HG03520 (cell line): ENCODE data around the gene RBM38.
A peak's percentile ranks its signal among the peaks of the same experiment; 100 is the strongest.
"Not testable (repeated sequence)": the region's sequence is repeated elsewhere in the genome, so short reads cannot be mapped to it uniquely, and the experiment has no call there.

Source experiments
- ATAC-seq: cut with Tn5 transposase; IDR thresholded peaks from one replicate; pipeline ENCODE4 v1.9.1; 2021; ENCODE audit warnings: mild to moderate bottlenecking, moderate library complexity; ENCODE audit not compliant: unreplicated experiment

RBM38 gene

GRCh38 chr20:57416296-57417022 lies 25.3 kb downstream of the RBM38 start:
- no peak for ATAC-seq

- ATAC-seq, result no peak
Observed at GRCh38 chr20:57417051-57417689, 26.0 kb downstream of the RBM38 start.

DNA sequence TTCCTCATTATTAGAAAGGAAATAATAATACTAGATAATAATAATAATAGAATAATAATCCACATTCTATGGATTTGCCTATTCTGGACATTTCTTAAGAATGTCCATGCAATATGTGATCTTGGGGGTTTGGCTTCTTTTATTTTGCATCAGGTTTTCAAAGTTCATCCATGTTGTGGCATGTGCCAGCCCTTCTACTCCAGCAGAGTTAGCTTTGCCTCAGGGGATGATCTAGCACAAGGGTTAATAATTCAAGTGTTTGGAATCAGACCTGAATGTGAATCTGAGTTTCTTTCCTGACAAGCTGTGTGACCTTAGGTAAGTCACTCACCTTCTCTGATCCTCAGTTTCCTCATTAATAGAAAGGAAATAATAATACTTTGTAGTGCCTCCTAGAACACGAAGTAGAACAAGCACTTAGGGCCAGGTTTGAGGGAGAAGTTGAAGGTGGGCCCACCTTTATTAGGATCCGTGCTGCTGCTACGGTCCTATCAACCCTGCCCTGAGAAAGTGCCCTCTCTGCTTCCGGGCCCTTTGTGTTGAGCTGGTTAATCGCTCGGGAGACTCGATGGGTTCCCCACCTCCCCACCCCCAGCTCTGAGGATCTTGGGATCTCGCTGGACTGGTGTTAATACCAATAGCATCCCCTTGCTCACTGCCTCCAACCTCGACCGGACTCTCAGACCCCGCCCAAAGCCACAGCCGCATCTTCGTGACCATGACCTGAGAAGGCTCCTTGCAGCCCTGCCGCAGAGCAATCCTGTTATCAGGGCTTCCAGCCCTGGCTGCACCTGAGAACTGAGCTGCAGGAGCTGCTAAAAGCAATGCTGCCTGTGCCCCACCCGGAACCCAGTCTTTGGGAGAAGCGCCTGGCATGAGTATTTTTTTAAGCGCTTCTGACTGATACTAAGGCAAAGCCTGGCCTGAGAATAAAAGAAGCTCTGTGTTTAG lies 26.9 kb downstream of the RBM38 start:
- ATAC-seq, result no peak

DNA sequence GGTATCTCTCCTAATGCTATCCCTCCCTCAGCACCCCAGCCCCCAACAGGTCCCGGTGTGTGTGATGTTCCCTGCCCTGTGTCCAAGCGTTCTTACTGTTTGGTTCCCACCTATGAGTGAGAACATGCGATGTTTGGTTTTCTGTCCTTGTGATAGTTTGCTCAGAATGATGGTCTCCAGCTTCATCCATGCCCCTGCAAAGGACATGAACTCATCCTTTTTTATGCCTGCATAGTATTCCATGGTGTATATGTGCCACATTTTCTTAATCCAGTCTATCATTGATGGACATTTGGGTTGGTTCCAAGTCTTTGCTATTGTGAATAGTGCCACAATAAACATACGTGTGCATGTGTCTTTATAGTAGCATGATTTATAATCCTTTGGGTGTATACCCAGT lies 28.3 kb downstream of the RBM38 start:
- not testable (repeated sequence) for ATAC-seq

DNA sequence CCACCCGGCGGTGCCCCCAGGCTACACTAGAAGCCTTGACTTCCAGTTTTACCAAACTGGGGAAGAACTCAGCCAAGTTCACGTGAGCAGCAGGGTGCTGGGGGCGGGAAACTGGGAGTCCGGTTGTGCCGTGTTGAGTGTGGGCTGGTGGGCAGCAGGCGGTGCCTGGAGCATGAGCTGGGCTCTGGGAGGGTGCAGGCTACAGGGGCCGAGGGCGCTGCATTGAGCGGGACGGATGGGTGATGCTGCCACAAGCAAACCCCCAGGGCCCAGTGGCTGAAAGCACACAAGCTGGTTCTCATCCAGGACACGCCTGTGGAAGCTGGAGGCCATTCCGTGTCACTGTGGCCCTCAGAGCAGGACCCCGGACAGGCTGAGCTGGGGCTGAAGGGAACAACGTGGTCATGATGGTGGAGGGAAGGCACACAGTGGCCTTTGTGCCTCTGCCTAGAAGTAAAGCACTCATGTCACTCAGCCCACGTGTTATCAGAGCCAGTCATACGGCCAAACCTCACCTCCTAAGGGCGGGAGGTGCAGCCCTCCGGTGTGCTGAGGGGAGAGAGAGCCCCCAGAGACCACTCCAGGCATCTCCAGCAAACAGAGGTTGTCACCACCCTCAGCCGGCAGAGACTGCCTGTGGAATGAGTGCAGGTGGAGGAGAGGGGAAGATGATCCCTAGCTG lies 29.5 kb downstream of the RBM38 start:
- no peak for ATAC-seq

DNA sequence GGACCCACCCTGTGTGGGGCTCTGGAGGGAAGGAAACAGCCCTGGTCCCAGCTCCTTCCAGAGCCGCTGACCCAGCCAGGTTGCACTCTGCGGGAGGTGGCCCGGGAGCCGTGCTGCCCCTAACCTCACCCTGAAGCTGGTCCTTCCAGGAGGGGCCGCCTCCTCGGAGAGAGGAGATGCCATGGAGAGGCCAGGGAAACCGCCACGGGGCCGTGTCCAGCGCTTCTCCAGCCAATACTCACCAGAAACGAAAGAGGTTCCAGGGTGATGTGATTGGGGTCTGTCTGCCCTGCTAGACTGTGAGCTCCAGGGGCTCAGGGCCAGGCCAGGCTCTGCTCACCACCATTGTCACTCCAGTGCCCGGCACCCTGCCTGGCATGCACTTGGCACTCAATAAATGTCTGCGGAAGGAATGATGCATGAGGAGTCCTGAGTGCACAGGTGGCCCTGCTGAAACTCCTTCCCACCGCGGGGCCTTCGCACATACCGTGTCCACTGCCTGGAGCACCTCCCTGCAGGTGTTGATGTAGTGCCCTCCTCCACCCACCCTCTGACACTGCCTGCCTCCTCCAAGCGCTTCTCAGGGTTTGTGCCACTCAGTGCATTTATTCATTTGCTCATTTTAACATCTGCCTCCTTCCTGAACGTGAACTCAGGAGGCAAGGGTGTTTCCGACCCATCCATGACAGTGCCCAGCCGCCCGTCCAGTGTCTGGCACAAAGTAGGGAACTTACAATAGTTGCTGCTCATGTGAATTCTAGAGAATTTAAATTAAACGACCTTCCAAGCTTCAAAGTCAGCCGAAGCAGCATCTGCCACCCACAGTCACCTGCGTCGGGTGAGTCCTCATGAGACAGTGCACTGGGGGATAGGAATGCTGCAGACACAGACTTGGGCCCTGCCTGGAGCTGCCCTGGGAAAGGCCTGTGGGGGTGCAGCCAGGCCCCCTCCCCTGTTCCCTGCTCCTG lies 30.3 kb downstream of the RBM38 start:
- ATAC-seq, result no peak

- no peak for ATAC-seq
Observed at GRCh38 chr20:57422254-57422653, 31.1 kb downstream of the RBM38 start.

- no peak for ATAC-seq
Observed at GRCh38 chr20:57425150-57426013, 34.2 kb downstream of the RBM38 start.

- no peak for ATAC-seq
Observed at GRCh38 chr20:57426271-57426689, 35.1 kb downstream of the RBM38 start.

DNA sequence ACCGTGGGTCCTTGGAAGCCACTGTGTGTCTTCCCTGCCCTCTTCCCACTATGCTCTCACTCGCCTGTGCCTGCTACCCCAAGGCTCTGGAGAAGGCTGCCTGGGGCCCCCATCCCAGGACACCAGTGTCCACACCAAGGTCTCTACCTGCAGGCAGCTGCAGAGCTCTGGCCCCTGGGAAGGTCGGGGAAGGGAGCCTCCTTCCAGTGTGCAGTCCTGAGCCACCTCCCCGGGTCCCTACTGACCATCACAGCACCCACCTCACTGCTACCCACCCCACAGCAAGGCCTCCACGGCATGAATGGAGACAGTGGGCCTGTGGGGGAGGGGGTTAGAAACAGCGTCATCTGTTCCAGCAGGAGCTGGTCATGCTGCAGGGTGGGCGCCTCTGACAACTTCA lies 35.6 kb downstream of the RBM38 start:
- ATAC-seq, result no peak

DNA sequence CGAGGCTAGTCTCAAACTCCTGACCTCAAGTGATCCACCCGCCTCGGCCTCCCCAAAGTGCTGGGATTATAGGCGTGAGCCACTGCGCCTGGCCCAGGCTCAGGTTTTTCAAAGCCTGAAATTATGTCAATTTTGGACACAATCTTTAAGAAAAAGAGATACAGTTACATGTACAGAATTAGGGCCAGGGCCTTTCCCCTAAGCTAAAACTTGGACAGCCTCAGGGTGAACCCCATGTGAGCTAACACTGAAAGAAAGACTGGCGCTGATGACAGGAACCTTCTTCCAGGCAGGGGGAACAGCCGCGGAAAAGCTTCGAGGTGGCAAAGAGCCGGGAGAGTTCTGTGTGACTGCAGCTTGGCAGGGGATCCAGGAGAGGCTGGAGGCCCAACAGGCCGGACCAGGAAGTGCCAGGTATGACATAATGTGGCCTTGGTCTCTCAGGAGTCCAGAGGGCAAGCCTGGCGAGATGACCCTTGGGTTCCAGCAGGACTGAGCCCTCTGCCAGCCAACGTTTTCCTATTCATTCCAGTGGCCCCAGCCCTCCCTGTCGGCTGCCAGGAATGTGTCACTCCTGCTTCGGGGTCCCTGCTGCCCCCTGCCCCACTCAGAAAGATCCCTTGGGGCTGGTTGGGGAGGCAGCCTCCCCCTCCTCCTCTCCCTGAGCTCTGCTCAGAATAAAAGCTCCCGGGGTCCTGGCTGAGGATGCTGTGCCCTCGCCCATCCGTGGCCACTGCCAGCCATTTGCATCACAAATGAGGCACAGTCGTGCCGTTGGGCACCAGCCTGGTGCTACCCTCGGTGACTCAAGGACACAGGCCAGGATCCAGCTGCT lies 37.3 kb downstream of the RBM38 start:
- ATAC-seq, result no peak

DNA sequence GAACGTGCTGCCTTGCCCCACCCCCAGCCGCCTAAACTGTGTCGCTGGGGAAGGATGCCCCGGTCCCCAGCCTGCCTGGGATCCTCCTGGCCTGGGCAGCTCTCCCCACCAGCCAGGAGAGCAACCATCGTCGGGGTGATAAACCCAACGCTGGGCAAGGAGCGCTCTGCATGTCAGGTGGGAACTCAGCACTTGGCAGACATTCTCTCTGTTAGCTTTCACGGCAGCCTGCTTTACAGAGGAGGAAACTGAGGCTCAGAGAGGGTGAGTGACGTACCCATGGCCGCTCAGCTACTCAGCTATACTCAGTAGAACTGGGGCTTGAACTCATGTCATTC lies 37.9 kb downstream of the RBM38 start:
- no peak for ATAC-seq

- ATAC-seq, result no peak
Observed at GRCh38 chr20:57429580-57430200, 38.5 kb downstream of the RBM38 start.

- ATAC-seq, result not testable (repeated sequence)
Observed at GRCh38 chr20:57430201-57430596, 39.0 kb downstream of the RBM38 start.

- ATAC-seq, result no peak
Observed at GRCh38 chr20:57431539-57431835, 40.3 kb downstream of the RBM38 start.

- ATAC-seq, result no peak
Observed at GRCh38 chr20:57432480-57432861, 41.3 kb downstream of the RBM38 start.

GRCh38 chr20:57432862-57433491 lies 41.8 kb downstream of the RBM38 start:
- ATAC-seq, result peak; percentile 76
